H1 (cell line): ENCODE results near the gene ATF7IP2. TPM values are rescaled to one million over a fixed set of nuclear protein-coding genes. Genes with fewer than 3 reads are reported as not detected.

Source experiments
- CTCF ChIA-PET: fragments of 300-600 bp; sonication (Branson Sonifier 250); formaldehyde crosslinking; loops from one replicate; lab custom pipeline; 2021; ENCODE audit not compliant: partially characterized antibody; lab: Charles Lee
- POLR2A ChIA-PET: fragments of 300-600 bp; sonication (Branson Sonifier 250); formaldehyde crosslinking; loops from one replicate; lab custom pipeline; 2021; ENCODE audit warnings: inconsistent platforms; ENCODE audit not compliant: partially characterized antibody; lab: Charles Lee
- DNase-seq, 2 experiments: peaks; one replicate each; pipeline versions ENCODE4 v3.0.0 to v3.0.0-alpha.2; 2010 to 2022; ENCODE audit warnings: low spot score in 2 of 2, low read depth in 1 of 2, mixed read lengths in 1 of 2
- FAIRE-seq: peaks from 2 replicates; lab custom pipeline; 2011; peaks lifted over from hg19 to GRCh38; lab: Jason Lieb, UNC
- H2AFZ ChIP-seq: 2 replicates; pipeline ENCODE4 v1.8.1; 2012; ENCODE audit warnings: low read length, inconsistent platforms
- H2AK5ac ChIP-seq: 2 replicates; pipeline ENCODE4 v1.6.1; 2013; ENCODE audit warnings: low read depth, low read length
- H2BK120ac ChIP-seq: replicated peaks from 2 replicates; pipeline ENCODE3; 2013; ENCODE audit warnings: low read depth, low read length, inconsistent platforms
- H2BK12ac ChIP-seq: 2 replicates; pipeline ENCODE4 v1.6.1; 2013; ENCODE audit warnings: low read depth, low read length
- H2BK15ac ChIP-seq: 2 replicates; pipeline ENCODE4 v1.6.1; 2013; ENCODE audit warnings: low read length
- H2BK20ac ChIP-seq: 2 replicates; pipeline ENCODE4 v1.6.1; 2013; ENCODE audit warnings: low read length
- H2BK5ac ChIP-seq: 2 replicates; pipeline ENCODE4 v1.6.1; 2013; ENCODE audit warnings: low read depth, low read length
- H3K14ac ChIP-seq: 2 replicates; pipeline ENCODE4 v1.6.1; 2013; ENCODE audit warnings: inconsistent platforms; ENCODE audit not compliant: insufficient read length
- H3K18ac ChIP-seq: 2 replicates; pipeline ENCODE4 v1.6.1; 2013; ENCODE audit warnings: low read length; ENCODE audit errors: extremely low read depth
- H3K23ac ChIP-seq: 2 replicates; pipeline ENCODE4 v1.6.1; 2013; ENCODE audit warnings: inconsistent platforms; ENCODE audit not compliant: insufficient read length
- H3K23me2 ChIP-seq: 2 replicates; pipeline ENCODE4 v1.6.1; 2013; ENCODE audit warnings: low read depth, low read length
- H3K27ac ChIP-seq: 2 replicates; pipeline ENCODE4 v1.6.1; 2011; ENCODE audit warnings: low read depth, low read length, inconsistent platforms
- H3K27me3 ChIP-seq, 4 experiments: replicated peaks in 1 of 4; 1 replicate in 1 of 4; 2 replicates in 3 of 4; pipeline versions ENCODE4 v1.6.1 to v1.8.1; 2011 to 2013; ENCODE audit warnings: low read length in 3 of 4, mild to moderate bottlenecking in 3 of 4, inconsistent platforms in 2 of 4, mixed read lengths in 2 of 4, moderate library complexity in 1 of 4; ENCODE audit not compliant: control insufficient read depth in 3 of 4, insufficient read depth in 3 of 4; ENCODE audit errors: extremely low read depth in 1 of 4
- H3K36me3 ChIP-seq, 4 experiments: 2 replicates each; pipeline versions ENCODE4 v1.6.1 to v1.8.1; 2011 to 2013; ENCODE audit warnings: mild to moderate bottlenecking in 4 of 4, low read length in 3 of 4, moderate library complexity in 2 of 4, control low read depth in 1 of 4, inconsistent platforms in 1 of 4; ENCODE audit not compliant: insufficient read depth in 4 of 4, control insufficient read depth in 2 of 4
- H3K4ac ChIP-seq: replicated peaks from 2 replicates; pipeline ENCODE3; 2013; ENCODE audit warnings: low read length, low read depth, mixed read lengths, inconsistent platforms; ENCODE audit not compliant: insufficient read length
- H3K4me1 ChIP-seq, 4 experiments: replicated peaks in 1 of 4; 1 replicate in 1 of 4; 2 replicates in 3 of 4; pipeline versions ENCODE4 v1.6.1 to v1.8.1; 2011 to 2013; ENCODE audit warnings: low read length in 3 of 4, inconsistent platforms in 2 of 4, mixed read lengths in 1 of 4; ENCODE audit not compliant: insufficient read depth in 4 of 4, control insufficient read depth in 3 of 4
- H3K4me2 ChIP-seq, 2 experiments: 2 replicates each; pipeline versions ENCODE4 v1.6.1 to v1.8.1; 2011 to 2013; ENCODE audit warnings: low read depth in 2 of 2, low read length in 2 of 2, control low read depth in 1 of 2, inconsistent platforms in 1 of 2, mild to moderate bottlenecking in 1 of 2; ENCODE audit not compliant: insufficient read depth in 1 of 2
- H3K4me3 ChIP-seq, 4 experiments: fragments of 200-600, 300-600 bp in 1 of 4; sonication (generic), shearing (Covaris generic), sonication (Bioruptor Twin) in 1 of 4; 2 replicates each; pipeline versions ENCODE4 v1.5.1 to v1.8.1; 2011 to 2016; ENCODE audit warnings: low read length in 4 of 4, low read depth in 3 of 4, control low read depth in 2 of 4, inconsistent platforms in 2 of 4, mild to moderate bottlenecking in 2 of 4, mixed read lengths in 1 of 4, moderate library complexity in 1 of 4; ENCODE audit not compliant: insufficient read depth in 2 of 4; ENCODE audit errors: extremely low read depth in 1 of 4
- H3K56ac ChIP-seq: replicated peaks from 2 replicates; pipeline ENCODE3; 2013; ENCODE audit warnings: low read depth, mild to moderate bottlenecking, mixed read lengths, low read length, inconsistent platforms; ENCODE audit not compliant: insufficient read length
- H3K79me1 ChIP-seq: 2 replicates; pipeline ENCODE4 v1.6.1; 2013; ENCODE audit warnings: low read depth, low read length, control low read depth
- H3K79me2 ChIP-seq, 2 experiments: 2 replicates each; pipeline versions ENCODE4 v1.6.1 to v1.8.1; 2012 to 2013; ENCODE audit warnings: low read length in 2 of 2, mild to moderate bottlenecking in 2 of 2, inconsistent platforms in 1 of 2; ENCODE audit not compliant: insufficient read depth in 2 of 2, control insufficient read depth in 1 of 2
- H3K9ac ChIP-seq, 4 experiments: replicated peaks in 1 of 4; 1 replicate in 1 of 4; 2 replicates in 3 of 4; pipeline versions ENCODE4 v1.6.1 to v1.8.1; 2011 to 2013; ENCODE audit warnings: low read depth in 3 of 4, low read length in 3 of 4, control low read depth in 2 of 4, mild to moderate bottlenecking in 2 of 4, moderate library complexity in 2 of 4, inconsistent platforms in 1 of 4; ENCODE audit errors: extremely low read depth in 1 of 4
- H3K9me3 ChIP-seq, 2 experiments: 2 replicates each; pipeline versions ENCODE4 v1.6.1 to v1.8.1; 2012 to 2013; ENCODE audit warnings: mild to moderate bottlenecking in 2 of 2, moderate library complexity in 2 of 2, control low read depth in 1 of 2, inconsistent platforms in 1 of 2, low read depth in 1 of 2, low read length in 1 of 2, mixed read lengths in 1 of 2; ENCODE audit not compliant: insufficient read depth in 2 of 2
- H4K20me1 ChIP-seq, 2 experiments: replicated peaks in 1 of 2; 2 replicates each; pipeline versions ENCODE3 to v1.8.1; 2011 to 2013; ENCODE audit warnings: inconsistent platforms in 2 of 2, low read length in 2 of 2, mild to moderate bottlenecking in 1 of 2; ENCODE audit not compliant: insufficient read depth in 2 of 2, control insufficient read depth in 1 of 2
- H4K5ac ChIP-seq: 2 replicates; pipeline ENCODE4 v1.6.1; 2013; ENCODE audit warnings: low read length, low read depth, mixed read lengths, inconsistent platforms; ENCODE audit not compliant: insufficient read length
- H4K8ac ChIP-seq: 2 replicates; pipeline ENCODE4 v1.8.0; 2013; ENCODE audit warnings: mild to moderate bottlenecking, moderate library complexity, low read length, inconsistent platforms; ENCODE audit not compliant: insufficient read depth; ENCODE audit errors: extremely low read depth
- H4K91ac ChIP-seq: replicated peaks from 2 replicates; pipeline ENCODE3; 2013; ENCODE audit warnings: low read length, mixed read lengths, inconsistent platforms; ENCODE audit not compliant: insufficient read length
- ASH2L ChIP-seq: fragments of 200-600, 300-600 bp; sonication (generic); IDR thresholded peaks from one replicate; pipeline ENCODE4 v1.7.1; 2017; ENCODE audit warnings: low read length
- SRF ChIP-seq: IDR thresholded peaks from 2 replicates; pipeline ENCODE4 v1.6.1; 2011; ENCODE audit warnings: mild to moderate bottlenecking, low read depth, low read length, moderate library complexity
- WGBS, 2 experiments: shearing (Covaris generic) in 1 of 2; methylation state at CpG; one replicate each; pipeline versions ENCODE4 v1.1.6 to v1.1.7; 2013 to 2015; ENCODE audit warnings: low lambda C conversion rate in 2 of 2, mixed read lengths in 2 of 2, inconsistent platforms in 1 of 2, low coverage in 1 of 2, missing lambda C conversion rate in 1 of 2; ENCODE audit not compliant: insufficient replicate concordance in 2 of 2, insufficient coverage in 1 of 2, insufficient read length in 1 of 2; ENCODE audit errors: extremely low coverage in 1 of 2, missing lambda C conversion rate in 1 of 2; 5-methylcytosine and 5-hydroxymethylcytosine counted together
- polyA plus RNA-seq, 7 experiments: library from polyadenylated mRNA; depleted of rRNA in 3 of 7; stranded (reverse) in 5 of 7; unstranded in 2 of 7; fragments of >200 nt in 5 of 7; fragments of 200-250 nt in 2 of 7; gene quantifications; 1 replicate in 5 of 7; 2 replicates in 1 of 7; 4 replicates in 1 of 7; pipeline versions ENCODE4 v1.2.1 to v1.2.3, GENCODE V29; 2011 to 2013; ENCODE audit warnings: missing spikeins in 2 of 7, mixed read lengths in 2 of 7
- total RNA-seq: library from RNA; stranded (reverse); fragmentation: NEBNext Ultra II Directional; extraction: Animal tissue kit (Norgen Biotek cat#: 25700); gene quantifications from 2 replicates; pipeline ENCODE4 v1.2.1, GENCODE V29; 2021

Gene ATF7IP2
- total and polyA plus RNA-seq, 2 of the 8 experiments (the other 6 are each of a cell fraction or from before 2014, with no cell fraction given) = 28.7 to 32.8 TPM

DNA sequence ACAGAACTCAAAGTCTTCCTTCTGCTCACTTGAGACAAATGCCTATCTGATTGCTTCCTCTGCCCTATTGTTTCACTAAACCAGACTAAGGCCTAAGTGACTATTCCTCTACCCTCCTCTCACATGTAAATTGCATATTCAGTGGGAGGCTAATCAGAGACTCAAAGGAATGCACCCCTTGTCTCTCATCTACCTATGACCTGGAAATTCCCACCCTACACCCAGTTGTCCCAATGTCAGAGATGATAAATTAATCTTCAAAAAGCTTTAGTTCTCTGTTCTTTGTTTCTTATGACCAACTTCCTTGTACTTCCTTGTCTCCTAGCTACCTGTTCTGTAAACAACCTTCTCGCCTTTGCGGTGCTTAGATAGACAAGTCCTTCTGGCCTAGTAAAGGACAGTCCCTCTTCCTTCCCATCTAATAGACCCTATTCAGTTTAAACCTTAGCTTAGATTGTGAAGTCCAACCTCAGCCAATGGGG is 118.6 kb downstream of the ATF7IP2 start:
- no peaks in the 10 kb centered on the region for H3K79me1 ChIP-seq
- H2BK12ac ChIP-seq = peak overlapping the region; percentile 94
- peak overlapping the region; percentile 63 for H4K91ac ChIP-seq
- H4K8ac ChIP-seq = no peak overlapping the region
- H4K5ac ChIP-seq = no peak overlapping the region
- no peak overlapping the region for H2AK5ac ChIP-seq
- peak overlapping the region; percentile 71; the same call in 1 of the 2 replicates for H3K18ac ChIP-seq
- H2AFZ ChIP-seq = no peak overlapping the region
- H3K27ac ChIP-seq = peak overlapping the region; percentile 83
- H3K4me2 ChIP-seq = peak overlapping the region in 1 of 2 experiments; percentile 21; a peak in 1 of 4 replicates
- no peak overlapping the region for H3K23ac ChIP-seq
- H3K14ac ChIP-seq = no peak overlapping the region
- no peaks in the 10 kb centered on the region for H3K27me3 ChIP-seq
- peak overlapping the region; percentile 99 for H2BK5ac ChIP-seq
- no peak overlapping the region; a peak in 1 of 8 replicates for H3K4me3 ChIP-seq
- WGBS, 2 experiments = 66% methylated on average over 2 of the region's 2 CpGs; no CpG with 5 or more reads in 1 of the 2 experiments
- H3K9ac ChIP-seq = peak overlapping the region in 1 of 4 experiments; percentile 1; a peak in 1 of 7 replicates
- FAIRE-seq = peak; percentile 81
- no peak for TF ChIP-seq SRF
- peak; percentile 55 for TF ChIP-seq ASH2L
- peak overlapping the region; percentile 71 for H2BK120ac ChIP-seq
- no peaks in the 10 kb centered on the region for H4K20me1 ChIP-seq
- H3K23me2 ChIP-seq = no peaks in the 10 kb centered on the region
- H3K9me3 ChIP-seq = peaks cover 0 to 6% of the 10 kb centered on the region in 2 experiments; a peak in 2 of 4 replicates
- H2BK15ac ChIP-seq = no peak overlapping the region
- H3K4ac ChIP-seq = no peak overlapping the region
- H2BK20ac ChIP-seq = peak overlapping the region; percentile 99
- H3K56ac ChIP-seq = no peak overlapping the region
- ChIA-PET CTCF (interaction anchor here (0.7 to 1.9 kb wide), 11 partner anchors 10 to 249 kb away, joined by 3 to 6 read pairs (median 4); no protein-coding TSS in a partner anchor), POLR2A (interaction anchor here (0.6 to 2.3 kb wide), 4 partner anchors 12 to 248 kb away, joined by 3 to 8 read pairs (median 3); no protein-coding TSS in a partner anchor)
- no peaks in the 10 kb centered on the region for H3K36me3 ChIP-seq
- H3K79me2 ChIP-seq = no peaks in the 10 kb centered on the region
- no peak for DNase-seq
- peaks cover 0 to 17% (median 5%) of the 10 kb centered on the region in 4 experiments; a peak in 4 of 7 replicates for H3K4me1 ChIP-seq
